Astrocyte (in vitro differentiated cells and primary cell): ENCODE results near the gene MTF1. TPM values are rescaled to one million over a fixed set of nuclear protein-coding genes. Genes with fewer than 3 reads are reported as not detected.

ENCODE experiments used
- DNase-seq: peaks from one replicate; pipeline ENCODE4 v3.0.0-alpha.2; 2010; ENCODE audit warnings: low read depth
- FAIRE-seq: peaks from 2 replicates; lab custom pipeline; 2011; peaks lifted over from hg19 to GRCh38; lab: Jason Lieb, UNC
- H2AFZ ChIP-seq: 2 replicates; pipeline ENCODE4 v1.6.0; 2012; ENCODE audit warnings: low read depth, low read length, inconsistent platforms
- H3K27ac ChIP-seq: 2 replicates; pipeline ENCODE4 v1.5.1; 2011; ENCODE audit warnings: low read depth, low read length, inconsistent platforms
- H3K27me3 ChIP-seq: 2 replicates; pipeline ENCODE4 v1.6.0; 2011; ENCODE audit warnings: low read length, inconsistent platforms; ENCODE audit not compliant: insufficient read depth
- H3K36me3 ChIP-seq: 2 replicates; pipeline ENCODE4 v1.5.1; 2011; ENCODE audit warnings: low read length, inconsistent platforms; ENCODE audit not compliant: insufficient read depth
- H3K4me1 ChIP-seq: 2 replicates; pipeline ENCODE4 v1.5.1; 2011; ENCODE audit warnings: low read length, inconsistent platforms; ENCODE audit not compliant: insufficient read depth
- H3K4me2 ChIP-seq: 2 replicates; pipeline ENCODE4 v1.6.0; 2012; ENCODE audit warnings: low read length, inconsistent platforms
- H3K4me3 ChIP-seq: 2 replicates; pipeline ENCODE4 v1.5.1; 2011; ENCODE audit warnings: low read depth, mild to moderate bottlenecking, low read length, inconsistent platforms; ENCODE audit not compliant: insufficient read depth
- H3K79me2 ChIP-seq: 2 replicates; pipeline ENCODE4 v1.6.0; 2012; ENCODE audit warnings: mild to moderate bottlenecking, low read length, inconsistent platforms; ENCODE audit not compliant: insufficient read depth
- H3K9ac ChIP-seq: 2 replicates; pipeline ENCODE4 v1.6.0; 2012; ENCODE audit warnings: mild to moderate bottlenecking, low read length, inconsistent platforms
- H3K9me3 ChIP-seq: 2 replicates; pipeline ENCODE4 v1.5.1; 2012; ENCODE audit warnings: low read depth, mild to moderate bottlenecking, low read length, inconsistent platforms; ENCODE audit not compliant: insufficient read depth
- H4K20me1 ChIP-seq: 2 replicates; pipeline ENCODE4 v1.6.0; 2012; ENCODE audit warnings: low read length, inconsistent platforms; ENCODE audit not compliant: insufficient read depth
- H3K27ac Mint-ChIP-seq: one replicate; pipeline ENCODE4 v1.8.0; 2021; ENCODE audit warnings: mild to moderate bottlenecking, mixed read lengths; ENCODE audit not compliant: unreplicated experiment
- H3K27me3 Mint-ChIP-seq: one replicate; pipeline ENCODE4 v1.8.0; 2021; ENCODE audit warnings: low read depth, mixed read lengths; ENCODE audit not compliant: unreplicated experiment
- H3K36me3 Mint-ChIP-seq: one replicate; pipeline ENCODE4 v1.8.0; 2021; ENCODE audit warnings: low read depth, mixed read lengths; ENCODE audit not compliant: unreplicated experiment
- H3K4me1 Mint-ChIP-seq: one replicate; pipeline ENCODE4 v1.8.0; 2021; ENCODE audit warnings: low read depth, mixed read lengths; ENCODE audit not compliant: unreplicated experiment
- H3K4me3 Mint-ChIP-seq: one replicate; pipeline ENCODE4 v1.8.0; 2021; ENCODE audit warnings: mild to moderate bottlenecking, moderate library complexity, mixed read lengths; ENCODE audit not compliant: unreplicated experiment
- H3K9me3 Mint-ChIP-seq: one replicate; pipeline ENCODE4 v1.8.0; 2021; ENCODE audit warnings: mild to moderate bottlenecking, mixed read lengths; ENCODE audit not compliant: unreplicated experiment
- CTCF ChIP-seq: IDR thresholded peaks from 2 replicates; pipeline ENCODE4 v1.5.1; 2011; ENCODE audit warnings: low read depth, mild to moderate bottlenecking, inconsistent platforms, low read length, moderate library complexity; ENCODE audit not compliant: insufficient read depth
- EZH2 ChIP-seq: IDR thresholded peaks from 2 replicates; pipeline ENCODE4 v1.6.1; 2012; ENCODE audit warnings: mild to moderate bottlenecking, low read length, inconsistent platforms; ENCODE audit not compliant: insufficient read depth
- total RNA-seq: library from RNA; stranded (reverse); gene quantifications from 2 replicates; pipeline ENCODE4 v1.2.1, GENCODE V29; 2021

The MTF1 gene
- total RNA-seq, 1 donor from 2014 or later = 16.7 TPM

GRCh38 chr1:37821481-37821880, 37.9 kb downstream of the MTF1 start:
- H3K27ac Mint-ChIP-seq = no peak overlapping the region
- no peaks in the 10 kb centered on the region for H3K9me3 Mint-ChIP-seq
- H3K36me3 Mint-ChIP-seq = peaks cover 24% of the 10 kb centered on the region

GRCh38 chr1:37817481-37817880, 41.9 kb downstream of the MTF1 start:
- FAIRE-seq = no peak
- Mint-ChIP-seq H3K27ac (no peak overlapping the region), H3K36me3 (peaks cover 33% of the 10 kb centered on the region)

More at GRCh38 chr1:37821481-37821880, 37.9 kb downstream of the MTF1 start:
- no peaks in the 10 kb centered on the region for H3K27me3 ChIP-seq
- no peaks in the 10 kb centered on the region for H3K79me2 ChIP-seq
- H4K20me1 ChIP-seq = peaks cover 18% of the 10 kb centered on the region
- Mint-ChIP-seq H3K4me3 (no peak overlapping the region), H3K27me3 (no peaks in the 10 kb centered on the region), H3K4me1 (peaks cover 4% of the 10 kb centered on the region)
- H3K4me1 ChIP-seq = peaks cover 4% of the 10 kb centered on the region
- no peak for TF ChIP-seq EZH2
- TF ChIP-seq CTCF = no peak
- FAIRE-seq (no peak), DNase-seq (no peak)
- peaks cover 27% of the 10 kb centered on the region for H3K36me3 ChIP-seq
- H3K27ac ChIP-seq = no peak overlapping the region
- no peak overlapping the region for H2AFZ ChIP-seq
- no peak overlapping the region for H3K4me3 ChIP-seq
- H3K9me3 ChIP-seq = no peaks in the 10 kb centered on the region
- H3K4me2 ChIP-seq = no peak overlapping the region
- no peak overlapping the region for H3K9ac ChIP-seq

More at GRCh38 chr1:37817481-37817880, 41.9 kb downstream of the MTF1 start:
- TF ChIP-seq CTCF = no peak
- no peak for TF ChIP-seq EZH2
- H3K4me3 Mint-ChIP-seq = no peak overlapping the region
- DNase-seq = no peak
- H4K20me1 ChIP-seq = peaks cover 31% of the 10 kb centered on the region
- H3K4me1 ChIP-seq = no peaks in the 10 kb centered on the region
- peaks cover 9% of the 10 kb centered on the region for H3K79me2 ChIP-seq
- H3K4me2 ChIP-seq = no peak overlapping the region
- peaks cover 22% of the 10 kb centered on the region for H3K36me3 ChIP-seq
- no peak overlapping the region for H3K4me3 ChIP-seq
- no peak overlapping the region for H2AFZ ChIP-seq
- no peaks in the 10 kb centered on the region for H3K9me3 ChIP-seq
- H3K27me3 Mint-ChIP-seq = no peaks in the 10 kb centered on the region
- H3K27ac ChIP-seq = no peak overlapping the region
- H3K9me3 Mint-ChIP-seq = no peaks in the 10 kb centered on the region
- H3K9ac ChIP-seq = no peak overlapping the region
- H3K4me1 Mint-ChIP-seq = peaks cover 2% of the 10 kb centered on the region
- no peaks in the 10 kb centered on the region for H3K27me3 ChIP-seq
